ENCODE data around the gene MACF1. TPM values are rescaled to one million over a fixed set of nuclear protein-coding genes. Genes with fewer than 3 reads are reported as not detected.
A peak's percentile ranks its signal among the peaks of the same experiment; 100 is the strongest.
"Not testable (repeated sequence)": the region's sequence is repeated elsewhere in the genome, so short reads cannot be mapped to it uniquely, and the experiment has no call there.

The MACF1 gene
- total RNA-seq, 1 donor, result 554 TPM

- H3K4me3 ChIP-seq (ENCODE audit: low read depth, low read length), result no peak overlapping the region
- DNase-seq (ENCODE audit: low read depth), result no peak
- no peak for TF ChIP-seq CTCF (IDR thresholded peaks at IDR 0.05; ENCODE audit: insufficient read depth, low read depth, low read length)
Observed at GRCh38 chr1:39489567-39490239, 285.2 kb downstream of the MACF1 start.

GRCh38 chr1:39490596-39491145 lies 286.2 kb downstream of the MACF1 start:
- no peak for DNase-seq (ENCODE audit: low read depth)

DNA sequence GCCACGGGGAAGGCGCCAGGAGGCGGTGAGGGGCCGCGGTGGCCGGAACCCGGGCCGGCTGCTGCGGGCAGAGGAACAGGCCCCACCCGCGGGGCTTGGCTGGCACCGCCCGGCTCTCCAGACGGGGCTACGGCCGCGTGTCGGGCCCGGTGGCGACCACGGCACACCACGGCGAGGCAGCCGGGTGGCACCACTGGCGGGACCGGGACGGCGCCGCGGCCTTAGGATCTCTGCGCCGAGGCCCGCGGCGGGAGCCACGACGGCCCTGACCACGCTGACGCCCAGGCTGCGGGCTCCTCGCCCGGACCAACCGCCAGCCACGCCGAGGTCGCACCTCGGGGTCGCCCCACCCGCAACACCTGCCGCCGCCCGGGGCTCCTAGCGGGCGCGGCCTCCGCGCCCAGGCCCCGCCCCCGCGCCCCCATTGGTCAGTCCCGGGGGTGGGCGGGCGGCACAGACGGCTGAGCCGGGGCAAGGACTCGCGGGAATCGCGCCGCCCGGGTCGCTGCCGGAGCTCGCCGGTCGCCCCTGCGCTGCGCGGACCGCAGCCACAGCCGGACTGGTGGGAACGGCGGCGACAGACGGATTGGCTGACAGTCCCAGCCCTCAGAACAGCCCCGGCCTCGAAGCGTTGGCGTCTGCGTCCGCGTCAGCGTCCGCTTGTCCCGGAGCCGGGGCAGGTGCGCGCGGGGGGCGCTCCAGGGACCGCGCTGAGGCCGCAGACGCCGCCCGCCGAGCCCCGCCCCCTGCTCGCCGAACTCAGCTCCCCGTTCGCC lies 286.8 kb downstream of the MACF1 start, which contains the start of gene BMP8A:
Gene BMP8A, plus strand, starts transcription at position 491 of the 776 bp plus-strand sequence. CDS start 356 bp downstream, outside the sequence.
- TF ChIP-seq CTCF (IDR thresholded peaks at IDR 0.05; ENCODE audit: insufficient read depth, low read depth, low read length), result no peak
- peak; percentile 39 for DNase-seq (ENCODE audit: low read depth)
- peak within 1 kb of the TSS; percentile 52 for H3K4me3 ChIP-seq (ENCODE audit: low read depth, low read length)

More at GRCh38 chr1:39490596-39491145, 286.2 kb downstream of the MACF1 start:
- peak overlapping the region; percentile 52 for H3K4me3 ChIP-seq (ENCODE audit: low read depth, low read length)
- TF ChIP-seq CTCF (IDR thresholded peaks at IDR 0.05; ENCODE audit: insufficient read depth, low read depth, low read length), result no peak

- not testable (repeated sequence) for H3K4me3 ChIP-seq (ENCODE audit: low read depth, low read length)
Observed at GRCh38 chr1:39492118-39493042, 287.9 kb downstream of the MACF1 start.

DNA sequence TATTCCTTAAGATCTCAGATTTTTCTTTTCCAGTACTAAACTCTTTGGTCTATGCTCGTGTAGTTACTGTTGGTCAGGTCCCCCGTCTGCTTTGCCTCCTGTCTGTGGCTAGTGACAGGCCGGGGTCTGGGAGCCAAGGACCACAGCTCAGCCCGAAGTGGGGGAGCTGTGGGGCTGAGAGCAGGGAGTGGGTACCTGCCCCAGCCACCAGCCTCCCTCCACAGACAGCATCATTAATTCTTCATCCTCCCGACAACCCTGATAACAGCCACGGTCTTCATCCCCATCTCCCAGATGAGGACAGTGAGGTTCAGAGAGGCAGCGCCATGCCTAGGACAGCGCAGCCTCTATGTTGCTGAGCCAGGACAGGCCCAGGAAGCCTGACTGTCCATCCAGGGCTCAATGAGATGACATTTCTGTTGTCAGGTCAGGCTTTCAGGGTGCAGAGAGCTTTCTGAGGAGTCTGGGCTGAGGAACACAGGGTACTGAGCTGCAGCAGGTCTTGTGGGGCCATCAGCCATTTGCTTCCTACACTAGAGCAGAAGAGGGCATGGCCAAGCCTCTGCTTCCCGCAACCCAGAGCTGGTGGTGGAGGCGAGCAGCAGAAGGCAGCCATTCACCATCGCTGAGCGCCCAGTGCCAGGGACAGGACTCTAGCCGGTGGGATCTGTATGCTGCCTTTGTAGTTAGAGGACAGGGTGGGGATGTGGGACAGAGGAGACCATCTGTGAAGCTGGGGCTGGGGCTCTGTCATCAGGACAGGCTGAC lies 288.7 kb downstream of the MACF1 start:
- DNase-seq (ENCODE audit: low read depth); H3K4me3 ChIP-seq (ENCODE audit: low read depth, low read length): not testable (repeated sequence)

More at GRCh38 chr1:39492118-39493042, 287.9 kb downstream of the MACF1 start:
- DNase-seq (ENCODE audit: low read depth), result not testable (repeated sequence)

- no peak overlapping the region for H3K4me3 ChIP-seq (ENCODE audit: low read depth, low read length)
- TF ChIP-seq CTCF (IDR thresholded peaks at IDR 0.05; ENCODE audit: insufficient read depth, low read depth, low read length), result no peak
- DNase-seq (ENCODE audit: low read depth), result no peak
Observed at GRCh38 chr1:39494671-39495410, 290.3 kb downstream of the MACF1 start.

DNA sequence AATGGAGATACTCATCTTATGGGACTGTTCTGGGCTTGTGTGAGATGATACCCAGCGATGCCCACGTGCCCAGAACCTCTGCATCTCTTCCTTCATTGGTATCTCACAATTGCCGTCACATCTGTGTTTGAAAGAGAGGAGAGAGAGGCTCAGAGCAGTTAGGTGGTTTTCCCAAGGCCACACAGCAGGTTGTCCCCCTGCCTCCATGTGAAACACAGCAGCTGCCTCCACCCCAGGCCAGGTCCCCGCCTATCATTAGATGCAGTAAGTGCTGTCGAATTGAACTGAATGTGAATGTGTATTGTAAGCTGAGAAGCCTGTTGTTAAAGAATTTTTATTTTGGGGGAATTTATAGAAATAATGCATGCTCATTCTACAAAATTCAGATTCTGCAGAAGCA lies 292.0 kb downstream of the MACF1 start:
- H3K4me3 ChIP-seq (ENCODE audit: low read depth, low read length); DNase-seq (ENCODE audit: low read depth): not testable (repeated sequence)
